HEK293 (cell line): Measurements from ENCODE around the gene ACER3.
"Not testable (repeated sequence)": the region's sequence is repeated elsewhere in the genome, so short reads cannot be mapped to it uniquely, and the experiment has no call there.

Experiments used
- CTCF ChIA-PET: fragments of 350-600 bp; formaldehyde crosslinking; extraction: SDS; loops from one replicate; lab custom pipeline; 2021; ENCODE audit warnings: antibody characterized with exemption; lab: Yijun Ruan, JAX
- POLR2A ChIA-PET: fragments of 300-600 bp; formaldehyde crosslinking; extraction: SDS; loops from one replicate; lab custom pipeline; 2020; ENCODE audit warnings: antibody characterized with exemption, inconsistent platforms; lab: Yijun Ruan, JAX
- H3K27ac ChIP-seq: fragments of 200-500 bp; sonication (Bioruptor generic); 2 replicates; pipeline ENCODE4 v1.5.1; 2014; ENCODE audit warnings: low read depth, low read length, control low read depth, inconsistent platforms; ENCODE audit errors: extremely low read depth
- H3K36me3 ChIP-seq, 2 experiments: fragments of 200-500 bp in 1 of 2; sonication (Bioruptor generic) in 1 of 2; 1 replicate in 1 of 2; 2 replicates in 1 of 2; pipeline ENCODE4 v1.5.1; 2014 to 2017; ENCODE audit warnings: inconsistent platforms in 2 of 2, low read length in 2 of 2; ENCODE audit not compliant: control insufficient read depth in 2 of 2, insufficient read depth in 1 of 2
- H3K4me1 ChIP-seq: fragments of 200-500 bp; sonication (Bioruptor generic); 2 replicates; pipeline ENCODE4 v1.5.1; 2014; ENCODE audit warnings: mild to moderate bottlenecking, low read length, inconsistent platforms; ENCODE audit not compliant: control insufficient read depth, insufficient read depth
- H3K4me3 ChIP-seq: 2 replicates; pipeline ENCODE4 v1.5.1; 2011; ENCODE audit warnings: low read depth, mild to moderate bottlenecking, control low read depth, low read length, moderate library complexity
- H3K9me3 ChIP-seq: fragments of 200-500 bp; sonication (Bioruptor generic); 2 replicates; pipeline ENCODE4 v1.5.1; 2014; ENCODE audit warnings: low read depth, low read length, inconsistent platforms; ENCODE audit not compliant: control insufficient read depth, insufficient read depth
- BCL11A ChIP-seq: fragments of 450-650 bp; formaldehyde crosslinking; IDR thresholded peaks from 2 replicates; pipeline ENCODE4 v1.5.1; 2016; ENCODE audit warnings: low read depth, missing biosample characterization, missing genetic modification characterization
- GLI4 ChIP-seq: fragments of 450-650 bp; formaldehyde crosslinking; IDR thresholded peaks from 2 replicates; pipeline ENCODE4 v1.5.1; 2016; ENCODE audit warnings: missing biosample characterization, missing genetic modification characterization
- GLIS1 ChIP-seq: fragments of 450-650 bp; formaldehyde crosslinking; IDR thresholded peaks from 2 replicates; pipeline ENCODE4 v1.5.1; 2016; ENCODE audit warnings: missing biosample characterization, missing genetic modification characterization
- KLF8 ChIP-seq: fragments of 450-650 bp; formaldehyde crosslinking; IDR thresholded peaks from 2 replicates; pipeline ENCODE4 v1.5.1; 2016; ENCODE audit warnings: missing biosample characterization, missing genetic modification characterization
- MEIS1 ChIP-seq: sonication (generic); formaldehyde crosslinking; IDR thresholded peaks from 2 replicates; pipeline ENCODE4 v1.8.1; 2022; ENCODE audit warnings: missing genetic modification reagents, mild to moderate bottlenecking, borderline replicate concordance
- SP2 ChIP-seq: fragments of 450-650 bp; formaldehyde crosslinking; IDR thresholded peaks from 2 replicates; pipeline ENCODE4 v1.5.1; 2016; ENCODE audit warnings: missing biosample characterization, missing genetic modification characterization
- ZEB2 ChIP-seq: fragments of 450-650 bp; formaldehyde crosslinking; IDR thresholded peaks from 2 replicates; pipeline ENCODE4 v1.5.1; 2016; ENCODE audit warnings: missing biosample characterization, missing genetic modification characterization
- ZNF112 ChIP-seq: fragments of 450-650 bp; formaldehyde crosslinking; IDR thresholded peaks from 2 replicates; pipeline ENCODE4 v1.5.0; 2017; ENCODE audit warnings: missing biosample characterization, missing genetic modification characterization
- ZNF146 ChIP-seq: fragments of 450-650 bp; formaldehyde crosslinking; IDR thresholded peaks from 2 replicates; pipeline ENCODE4 v1.5.1; 2016; ENCODE audit warnings: missing biosample characterization, missing genetic modification characterization
- ZNF184 ChIP-seq: fragments of 450-650 bp; IDR thresholded peaks from 2 replicates; pipeline ENCODE4 v1.5.1; 2018; ENCODE audit warnings: missing biosample characterization, mild to moderate bottlenecking, missing genetic modification characterization
- ZNF2 ChIP-seq: fragments of 450-650 bp; formaldehyde crosslinking; IDR thresholded peaks from 2 replicates; pipeline ENCODE4 v1.5.1; 2016; ENCODE audit warnings: missing biosample characterization, missing genetic modification characterization
- ZNF292 ChIP-seq: fragments of 450-650 bp; formaldehyde crosslinking; IDR thresholded peaks from 2 replicates; pipeline ENCODE4 v1.5.1; 2016; ENCODE audit warnings: low read depth, missing biosample characterization, missing genetic modification characterization, borderline replicate concordance
- ZNF335 ChIP-seq: fragments of 450-650 bp; formaldehyde crosslinking; conservative IDR thresholded peaks from 2 replicates; pipeline ENCODE4 v1.5.1; 2016; ENCODE audit warnings: missing biosample characterization, missing genetic modification characterization
- ZNF366 ChIP-seq: fragments of 450-650 bp; formaldehyde crosslinking; conservative IDR thresholded peaks from 2 replicates; pipeline ENCODE4 v1.5.1; 2016; ENCODE audit warnings: missing biosample characterization, missing genetic modification characterization
- ZNF560 ChIP-seq: fragments of 450-650 bp; formaldehyde crosslinking; IDR thresholded peaks from 2 replicates; pipeline ENCODE4 v1.5.1; 2017; ENCODE audit warnings: missing biosample characterization, missing genetic modification characterization, borderline replicate concordance
- ZNF623 ChIP-seq: fragments of 450-650 bp; formaldehyde crosslinking; IDR thresholded peaks from 2 replicates; pipeline ENCODE4 v1.5.1; 2016; ENCODE audit warnings: missing biosample characterization, missing genetic modification characterization
- ZNF624 ChIP-seq: fragments of 450-650 bp; formaldehyde crosslinking; IDR thresholded peaks from 2 replicates; pipeline ENCODE4 v1.5.1; 2017; ENCODE audit warnings: missing biosample characterization, missing genetic modification characterization
- ZNF670 ChIP-seq: fragments of 450-650 bp; formaldehyde crosslinking; IDR thresholded peaks from 2 replicates; pipeline ENCODE4 v1.5.1; 2016; ENCODE audit warnings: missing biosample characterization, missing genetic modification characterization, low read depth
- TF ChIP-seq, protein P1 (sequence below): fragments of 450-650 bp; formaldehyde crosslinking; IDR thresholded peaks from 2 replicates; pipeline ENCODE4 v1.5.1; 2016; ENCODE audit warnings: missing biosample characterization, missing genetic modification characterization
- TF ChIP-seq, protein P2 (sequence below): fragments of 450-650 bp; IDR thresholded peaks from 2 replicates; pipeline ENCODE4 v1.5.1; 2018; ENCODE audit warnings: missing biosample characterization, mild to moderate bottlenecking, missing genetic modification characterization

ACER3 gene

DNA sequence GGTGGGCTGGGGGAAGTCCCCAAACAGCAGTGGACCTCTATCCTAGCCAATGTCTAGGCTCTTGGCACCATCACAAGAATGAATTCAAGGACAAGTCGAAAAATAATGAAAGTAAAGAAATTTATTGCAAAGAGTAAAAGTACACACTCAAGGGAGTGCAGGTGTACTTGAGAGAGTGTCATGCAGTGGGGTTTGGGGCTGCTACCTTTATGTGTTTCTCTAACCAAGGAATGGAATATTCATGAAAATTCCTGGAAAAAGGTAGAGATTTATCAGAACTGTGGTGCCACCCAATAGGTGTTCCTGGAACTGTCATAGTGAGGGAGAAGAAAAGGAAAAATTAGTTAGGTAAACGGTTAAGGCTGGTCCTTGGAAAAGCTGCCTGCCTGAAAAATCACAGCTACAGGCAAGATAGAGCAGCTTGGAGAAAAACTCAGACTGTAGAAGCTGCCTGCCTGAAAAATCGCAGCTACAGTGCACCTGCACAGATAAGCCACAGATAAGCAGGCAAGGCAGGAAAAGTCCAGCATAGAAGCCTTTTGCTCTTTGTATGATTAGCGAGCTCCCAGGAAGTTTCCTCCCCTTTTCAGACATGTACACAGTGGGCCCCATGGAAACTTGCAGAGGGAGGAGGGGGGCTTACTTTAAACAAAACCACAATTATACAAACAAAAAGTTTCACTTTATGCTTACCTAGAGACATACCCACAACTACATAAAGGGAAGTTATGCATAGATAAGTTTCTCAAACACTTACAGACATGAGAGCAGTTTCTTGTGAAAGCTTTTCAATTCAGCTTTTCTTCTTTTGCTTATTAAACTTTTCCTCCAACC is 102.1 kb downstream of the ACER3 start (continued):
- TF ChIP-seq MEIS1 (CRISPR knock-in tag) (no peak), ZNF624 (no peak), ZNF366 (tag by site-specific recombination) (no peak), ZNF146 (no peak), ZNF292 (no peak), BCL11A (no peak)

DNA sequence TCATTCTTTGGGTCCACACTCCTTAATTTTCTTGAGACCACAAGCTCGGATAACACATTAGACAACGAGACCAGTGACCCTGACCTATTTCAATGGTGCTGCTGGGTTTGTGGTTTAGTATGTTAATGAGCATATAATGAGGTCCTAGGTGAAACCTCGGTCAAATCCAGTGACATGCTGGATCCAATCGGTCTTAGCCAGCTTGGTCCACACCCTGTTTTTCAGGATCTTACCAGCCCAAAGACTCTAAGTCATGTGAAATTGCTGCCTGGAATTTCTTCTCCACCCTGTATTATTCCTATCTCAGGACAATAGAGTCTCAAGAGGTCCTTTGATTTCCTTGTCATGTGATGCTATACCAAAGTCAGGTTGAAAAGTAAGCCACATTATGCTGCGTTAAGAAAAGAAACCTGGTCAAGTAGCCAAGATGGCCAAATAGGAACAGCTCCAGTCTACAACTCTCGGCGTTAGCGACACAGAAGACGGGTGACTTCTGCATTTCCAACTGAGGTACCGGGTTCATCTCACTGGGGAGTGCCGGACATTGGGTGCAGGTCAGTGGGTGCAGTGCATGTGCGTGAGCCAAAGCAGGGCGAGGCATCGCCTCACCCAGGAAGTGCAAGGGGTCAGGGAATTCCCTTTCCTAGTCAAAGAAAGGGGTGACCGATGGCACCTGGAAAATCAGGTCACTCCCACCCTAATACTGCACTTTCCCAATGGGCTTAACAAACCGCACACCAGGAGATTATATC is 102.9 kb downstream of the ACER3 start:
- H3K27ac ChIP-seq, H3K4me1 ChIP-seq, H3K4me3 ChIP-seq, POLR2A ChIA-PET, H3K9me3 ChIP-seq, CTCF ChIA-PET: not testable (repeated sequence)
- H3K36me3 ChIP-seq, result peaks cover 0 to 13% of the 10 kb centered on the region in 2 experiments; a peak in 1 of 3 replicates

DNA sequence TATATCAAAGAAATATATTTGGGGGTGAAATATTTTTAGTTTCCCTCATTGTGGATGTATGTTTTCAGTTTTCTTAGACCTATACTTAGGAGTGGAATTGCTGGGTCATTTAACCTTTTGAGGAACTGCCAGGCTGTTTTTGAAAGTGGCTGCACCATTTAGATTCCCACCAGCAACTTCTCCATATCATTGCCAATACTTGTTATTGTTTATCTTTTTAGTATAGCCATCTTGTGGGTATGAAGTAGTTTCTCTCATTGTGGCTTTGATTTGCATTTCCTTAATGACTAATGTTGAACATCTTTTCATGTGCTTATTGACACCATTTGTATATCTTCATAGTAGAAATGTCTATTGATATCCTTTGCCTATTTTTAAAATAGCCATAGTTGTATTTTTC is 111.3 kb downstream of the ACER3 start:
- ChIA-PET POLR2A (no interaction called here), CTCF (interaction anchor here (1.1 kb wide), 1 partner anchor 84 kb away, joined by 3 read pairs; no protein-coding TSS in a partner anchor)
- TF ChIP-seq ZNF184, result peak; percentile 96
- no peak for TF ChIP-seq ZNF560 (tag by site-specific recombination)
- Histone ChIP-seq H3K9me3 (no peaks in the 10 kb centered on the region), H3K4me3 (no peak overlapping the region), H3K4me1 (no peaks in the 10 kb centered on the region), H3K27ac (no peak overlapping the region), H3K36me3 (peaks cover 0 to 3% of the 10 kb centered on the region in 2 experiments; a peak in 1 of 3 replicates)

DNA sequence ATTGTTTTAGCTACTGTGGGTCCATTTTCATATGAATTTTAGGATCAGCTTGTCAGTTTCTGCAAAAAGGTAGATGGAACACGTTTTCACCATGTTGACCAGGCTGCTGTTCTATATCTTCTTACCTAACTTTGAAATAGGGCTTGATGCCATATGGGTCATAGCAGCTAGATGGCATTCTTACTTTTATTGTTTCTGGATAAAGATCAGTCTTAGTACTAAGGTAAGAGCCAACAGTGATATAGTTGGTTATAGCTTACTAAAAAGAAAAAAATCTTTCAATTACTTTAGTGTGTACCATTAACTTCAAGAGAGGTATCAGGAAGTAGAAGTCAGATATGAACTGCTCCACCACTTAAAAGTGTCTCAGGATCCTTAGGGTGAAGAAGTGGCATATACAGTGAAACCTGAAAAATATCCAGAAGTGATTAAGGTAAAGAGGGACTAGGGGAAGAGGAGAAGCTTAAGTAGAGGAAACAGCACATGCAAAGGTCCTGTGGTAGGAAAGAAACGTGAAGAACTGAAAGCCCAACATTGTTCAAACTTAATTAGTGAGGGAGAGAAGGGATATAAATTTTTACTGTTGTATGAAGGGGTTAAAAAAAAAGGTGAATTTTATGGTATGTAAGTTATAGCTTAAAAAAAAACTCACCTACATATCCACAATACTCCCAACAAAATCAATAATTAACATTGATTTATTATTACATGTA is 113.6 kb downstream of the ACER3 start:
- CTCF ChIA-PET, result interaction anchor here (0.6 to 1.9 kb wide), 4 partner anchors 54 to 173 kb away, joined by 3 to 5 read pairs (median 4); no protein-coding TSS in a partner anchor
- H3K36me3 ChIP-seq, result peaks cover 0 to 10% of the 10 kb centered on the region in 2 experiments; a peak in 1 of 3 replicates
- no peak overlapping the region for H3K27ac ChIP-seq
- no peaks in the 10 kb centered on the region for H3K4me1 ChIP-seq
- no peak overlapping the region for H3K4me3 ChIP-seq
- H3K9me3 ChIP-seq, result no peaks in the 10 kb centered on the region
- no peak for TF ChIP-seq KLF8 (tag by site-specific recombination)
- TF ChIP-seq ZEB2, result no peak
- TF ChIP-seq SP2 (tag by site-specific recombination), result no peak
- TF ChIP-seq ZNF670 (tag by site-specific recombination), result no peak
- TF ChIP-seq ZNF623 (tag by site-specific recombination), result peak; percentile 90
- TF ChIP-seq, all 188 proteins: peak for 1
- POLR2A ChIA-PET, result no interaction called here

DNA sequence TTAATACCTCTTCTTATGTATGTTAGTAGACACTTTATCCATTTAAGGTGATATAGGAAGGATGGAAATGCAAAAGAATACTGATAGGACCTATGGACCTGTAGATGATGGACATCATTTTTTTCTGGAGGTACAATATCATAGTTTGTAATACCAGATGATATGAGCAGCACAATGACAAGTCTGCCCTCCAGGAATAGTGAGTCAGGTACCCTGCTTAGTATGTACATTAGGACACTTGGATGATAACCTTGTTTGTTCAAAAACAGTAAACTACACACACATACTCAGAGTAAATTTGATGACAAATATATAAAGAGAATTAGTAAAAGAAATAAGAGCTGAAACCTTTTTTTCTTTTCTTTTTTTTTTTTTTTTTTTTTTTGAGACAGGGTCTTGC is 114.8 kb downstream of the ACER3 start:
- no peak overlapping the region for H3K4me3 ChIP-seq
- H3K4me1 ChIP-seq, result no peaks in the 10 kb centered on the region
- POLR2A ChIA-PET, result no interaction called here
- CTCF ChIA-PET, result interaction anchor here (1.9 kb wide), 1 partner anchor 56 kb away, joined by 5 read pairs; no protein-coding TSS in a partner anchor
- no peak for TF ChIP-seq ZNF112
- no peak for TF ChIP-seq GLIS1 (tag by site-specific recombination)
- no peak for TF ChIP-seq GLI4
- TF ChIP-seq ZNF335 (tag by site-specific recombination), result no peak
- TF ChIP-seq, protein P1, sequence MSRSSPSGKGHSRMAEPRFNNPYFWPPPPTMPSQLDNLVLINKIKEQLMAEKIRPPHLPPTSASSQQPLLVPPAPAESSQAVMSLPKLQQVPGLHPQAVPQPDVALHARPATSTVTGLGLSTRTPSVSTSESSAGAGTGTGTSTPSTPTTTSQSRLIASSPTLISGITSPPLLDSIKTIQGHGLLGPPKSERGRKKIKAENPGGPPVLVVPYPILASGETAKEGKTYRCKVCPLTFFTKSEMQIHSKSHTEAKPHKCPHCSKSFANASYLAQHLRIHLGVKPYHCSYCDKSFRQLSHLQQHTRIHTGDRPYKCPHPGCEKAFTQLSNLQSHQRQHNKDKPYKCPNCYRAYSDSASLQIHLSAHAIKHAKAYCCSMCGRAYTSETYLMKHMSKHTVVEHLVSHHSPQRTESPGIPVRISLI (tag by site-specific recombination), result no peak
- TF ChIP-seq ZNF2 (tag by site-specific recombination), result no peak
- TF ChIP-seq, protein P2, sequence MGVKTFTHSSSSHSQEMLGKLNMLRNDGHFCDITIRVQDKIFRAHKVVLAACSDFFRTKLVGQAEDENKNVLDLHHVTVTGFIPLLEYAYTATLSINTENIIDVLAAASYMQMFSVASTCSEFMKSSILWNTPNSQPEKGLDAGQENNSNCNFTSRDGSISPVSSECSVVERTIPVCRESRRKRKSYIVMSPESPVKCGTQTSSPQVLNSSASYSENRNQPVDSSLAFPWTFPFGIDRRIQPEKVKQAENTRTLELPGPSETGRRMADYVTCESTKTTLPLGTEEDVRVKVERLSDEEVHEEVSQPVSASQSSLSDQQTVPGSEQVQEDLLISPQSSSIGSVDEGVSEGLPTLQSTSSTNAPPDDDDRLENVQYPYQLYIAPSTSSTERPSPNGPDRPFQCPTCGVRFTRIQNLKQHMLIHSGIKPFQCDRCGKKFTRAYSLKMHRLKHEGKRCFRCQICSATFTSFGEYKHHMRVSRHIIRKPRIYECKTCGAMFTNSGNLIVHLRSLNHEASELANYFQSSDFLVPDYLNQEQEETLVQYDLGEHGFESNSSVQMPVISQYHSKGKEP, result no peak
- TF ChIP-seq, all 188 proteins: peak for 0
- Histone ChIP-seq H3K36me3 (peaks cover 0 to 10% of the 10 kb centered on the region in 2 experiments; a peak in 1 of 3 replicates), H3K9me3 (no peaks in the 10 kb centered on the region), H3K27ac (no peak overlapping the region)
